ENCODE measurements around the gene PLPP6.

The PLPP6 gene

GRCh38 chr9:4700932-4701331 lies 38.8 kb downstream of the PLPP6 start:
- DNase-seq, result no peak

GRCh38 chr9:4701526-4701925 lies 39.4 kb downstream of the PLPP6 start:
- no peak for DNase-seq

GRCh38 chr9:4704129-4704528 lies 42.0 kb downstream of the PLPP6 start:
- no peak for DNase-seq

- DNase-seq, result no peak
These were observed 43.9 kb downstream of the PLPP6 start for GRCh38 chr9:4706021-4706420.

GRCh38 chr9:4706971-4707622 lies 45.0 kb downstream of the PLPP6 start:
- DNase-seq, result no peak

- no peak for DNase-seq
These were observed 47.3 kb downstream of the PLPP6 start for GRCh38 chr9:4709380-4709779.

- no peak for DNase-seq
These were observed 51.8 kb downstream of the PLPP6 start for GRCh38 chr9:4713849-4714248.

GRCh38 chr9:4714266-4715016 lies 52.3 kb downstream of the PLPP6 start:
- no peak for DNase-seq

All from NCI-H1436 treated with DMSO at 0.1 percent for 48 hours (cell line).